ENCODE measurements around the gene BCL7A. TPM values are rescaled to one million over a fixed set of nuclear protein-coding genes. Genes with fewer than 3 reads are reported as not detected.
A peak's percentile ranks its signal among the peaks of the same experiment; 100 is the strongest.

BCL7A gene
- polyA plus RNA-seq, 1 donor from 2014 or later, result 51.3 TPM

- no peak for TF ChIP-seq EZH2 (IDR thresholded peaks at IDR 0.05; ENCODE audit: borderline replicate concordance, insufficient read depth, low read length, poor library complexity, severe bottlenecking)
- Histone ChIP-seq H3K27me3 (ENCODE audit: insufficient read depth, low read depth, low read length) (no peaks in the 10 kb centered on the region), H3K9me3 (ENCODE audit: low read length) (no peaks in the 10 kb centered on the region), H3K27ac (ENCODE audit: low read length) (peak overlapping the region; percentile 0), H3K79me2 (replicated peaks; ENCODE audit: insufficient read depth, low read length) (no peaks in the 10 kb centered on the region), H3F3A (ENCODE audit: insufficient read depth, low read length, poor library complexity, severe bottlenecking) (no peaks in the 10 kb centered on the region), H4K20me1 (ENCODE audit: insufficient read depth) (no peaks in the 10 kb centered on the region), H3K9me2 (ENCODE audit: insufficient read depth, low read length) (no peaks in the 10 kb centered on the region), H2AFZ (ENCODE audit: low read depth, low read length) (no peak overlapping the region), H3K4me2 (ENCODE audit: low read length) (no peak overlapping the region), H3K9ac (ENCODE audit: low read length) (no peak overlapping the region), H3K4me3 (ENCODE audit: low read length) (no peak overlapping the region), H3K36me3 (ENCODE audit: insufficient read depth, low read length) (no peaks in the 10 kb centered on the region)
Measured at GRCh38 chr12:122001466-122002209, 20.0 kb upstream of the BCL7A start.

- no peak overlapping the region for H2AFZ ChIP-seq (ENCODE audit: low read depth, low read length)
- H3K36me3 ChIP-seq (ENCODE audit: insufficient read depth, low read length), result no peaks in the 10 kb centered on the region
- no peaks in the 10 kb centered on the region for H4K20me1 ChIP-seq (ENCODE audit: insufficient read depth)
- H3K27me3 ChIP-seq (ENCODE audit: insufficient read depth, low read depth, low read length), result no peaks in the 10 kb centered on the region
- no peak for TF ChIP-seq TAF1 (IDR thresholded peaks at IDR 0.05; ENCODE audit: low read depth)
- no peak for TF ChIP-seq REST (IDR thresholded peaks at IDR 0.05; ENCODE audit: borderline replicate concordance)
- TF ChIP-seq CTCF (IDR thresholded peaks at IDR 0.05; ENCODE audit: poor library complexity, severe bottlenecking), result no peak
- TF ChIP-seq POLR2AphosphoS5 (IDR thresholded peaks at IDR 0.05), result no peak
- no peak for TF ChIP-seq EP300 (conservative IDR thresholded peaks at IDR 0.05; ENCODE audit: poor library complexity, severe bottlenecking)
- TF ChIP-seq SMC3 (conservative IDR thresholded peaks at IDR 0.05; ENCODE audit: poor library complexity), result no peak
- no peak overlapping the region for H3K4me2 ChIP-seq (ENCODE audit: low read length)
- no peaks in the 10 kb centered on the region for H3K9me2 ChIP-seq (ENCODE audit: insufficient read depth, low read length)
- no peak overlapping the region for H3K9ac ChIP-seq (ENCODE audit: low read length)
- H3K9me3 ChIP-seq (ENCODE audit: low read length), result no peaks in the 10 kb centered on the region
- H3K4me3 ChIP-seq (ENCODE audit: low read length), result no peak overlapping the region
- no peak overlapping the region for H3K27ac ChIP-seq (ENCODE audit: low read length)
- no peaks in the 10 kb centered on the region for H3F3A ChIP-seq (ENCODE audit: insufficient read depth, low read length, poor library complexity, severe bottlenecking)
- no peaks in the 10 kb centered on the region for H3K79me2 ChIP-seq (replicated peaks; ENCODE audit: insufficient read depth, low read length)
Measured at GRCh38 chr12:122003651-122004611, 17.8 kb upstream of the BCL7A start.
